Cardiac fibroblast (primary cell): ENCODE data around the gene PRND.

Source experiments
- DNase-seq, 2 donors: peaks; one replicate each; pipeline versions ENCODE4 v3.0.0 to v3.0.0-alpha.2; 2010; ENCODE audit warnings: low read depth in 2 of 2
- H3K4me3 ChIP-seq, 2 donors: replicated peaks in 1 of 2; 1 replicate in 1 of 2; 2 replicates in 1 of 2; pipeline ENCODE4 v1.5.1; 2011; ENCODE audit warnings: low read depth in 2 of 2, low read length in 2 of 2, mild to moderate bottlenecking in 2 of 2, moderate library complexity in 1 of 2
- CTCF ChIP-seq: IDR thresholded peaks from one replicate; pipeline ENCODE4 v1.5.1; 2011; ENCODE audit warnings: low read depth, mild to moderate bottlenecking, low read length, inconsistent platforms

PRND gene

GRCh38 chr20:4729265-4729664 is 7.6 kb downstream of the PRND start:
- DNase-seq, result no peak
- no peak overlapping the region for H3K4me3 ChIP-seq
- TF ChIP-seq CTCF, result no peak

- peak; percentile 12 to 24 for DNase-seq
- no peak overlapping the region for H3K4me3 ChIP-seq
- TF ChIP-seq CTCF, result no peak
These were observed 9.1 kb downstream of the PRND start for GRCh38 chr20:4730780-4731179.

GRCh38 chr20:4736875-4737274 is 15.2 kb downstream of the PRND start:
- H3K4me3 ChIP-seq, result no peak overlapping the region
- no peak for TF ChIP-seq CTCF
- DNase-seq, result no peak

- H3K4me3 ChIP-seq, result no peak overlapping the region
- no peak for TF ChIP-seq CTCF
- no peak for DNase-seq
These were observed 16.3 kb downstream of the PRND start for GRCh38 chr20:4737857-4738627.

GRCh38 chr20:4740774-4741431 is 19.2 kb downstream of the PRND start:
- no peak overlapping the region for H3K4me3 ChIP-seq
- DNase-seq, result peak; percentile 54 to 55
- peak; percentile 68 for TF ChIP-seq CTCF

- no peak for DNase-seq
- H3K4me3 ChIP-seq, result no peak overlapping the region
- no peak for TF ChIP-seq CTCF
These were observed 27.1 kb downstream of the PRND start for GRCh38 chr20:4748847-4749246.
